OCI-LY7 (cell line): Measurements from ENCODE around the gene CARS1. TPM values are rescaled to one million over a fixed set of nuclear protein-coding genes. Genes with fewer than 3 reads are reported as not detected.

Source experiments
- BruUV-seq: library from RNA; stranded (reverse); fragments of 400-500 nt; replicated peaks from 2 replicates; lab custom pipeline; 2021; lab: Mats Ljungman, UMichigan
- CTCF ChIA-PET: fragments of 300-600 bp; sonication (Branson Sonifier 250); formaldehyde crosslinking; loops from one replicate; lab custom pipeline; 2022; ENCODE audit warnings: antibody characterized with exemption; ENCODE audit not compliant: unreplicated experiment; lab: Charles Lee
- POLR2A ChIA-PET: fragments of 300-600 bp; sonication (Branson Sonifier 250); formaldehyde crosslinking; loops from one replicate; lab custom pipeline; 2022; ENCODE audit warnings: antibody characterized with exemption; lab: Charles Lee
- DNase-seq: peaks from one replicate; pipeline ENCODE4 v3.0.0-alpha.2; 2015; ENCODE audit warnings: low spot score
- H2AFZ ChIP-seq: fragments of 200-600 bp; sonication (generic), shearing (Covaris generic); 2 replicates; pipeline ENCODE4 v1.6.1; 2014; ENCODE audit warnings: mild to moderate bottlenecking, antibody characterized with exemption, low read length, moderate library complexity
- H3K27ac ChIP-seq: fragments of 200-600 bp; sonication (generic); 2 replicates; pipeline ENCODE4 v1.5.1; 2014; ENCODE audit warnings: mixed run types, low read depth, mild to moderate bottlenecking, moderate library complexity, low read length, inconsistent platforms; ENCODE audit not compliant: poor library complexity, severe bottlenecking
- H3K36me3 ChIP-seq: fragments of 200-600 bp; sonication (generic); 2 replicates; pipeline ENCODE4 v1.6.1; 2014; ENCODE audit warnings: mild to moderate bottlenecking, antibody characterized with exemption, low read length, moderate library complexity, mixed read lengths; ENCODE audit not compliant: insufficient read depth
- H3K4me1 ChIP-seq: fragments of 200-600 bp; sonication (generic); 2 replicates; pipeline ENCODE4 v1.5.1; 2014; ENCODE audit warnings: mild to moderate bottlenecking, low read length; ENCODE audit not compliant: insufficient read depth, poor library complexity, severe bottlenecking
- H3K4me2 ChIP-seq: fragments of 200-600 bp; sonication (generic); 2 replicates; pipeline ENCODE4 v1.6.1; 2014; ENCODE audit warnings: mild to moderate bottlenecking, low read length
- H3K4me3 ChIP-seq: fragments of 200-600 bp; sonication (generic); 2 replicates; pipeline ENCODE4 v1.5.1; 2014; ENCODE audit warnings: mild to moderate bottlenecking, low read depth, low read length; ENCODE audit not compliant: poor library complexity, severe bottlenecking
- H3K79me2 ChIP-seq: fragments of 200-600 bp; sonication (generic); 2 replicates; pipeline ENCODE4 v1.6.1; 2016; ENCODE audit warnings: low read depth, mild to moderate bottlenecking, low read length, moderate library complexity, mixed read lengths; ENCODE audit not compliant: insufficient read depth
- H3K9me2 ChIP-seq: fragments of 200-600 bp; sonication (generic); 2 replicates; pipeline ENCODE4 v1.6.1; 2016; ENCODE audit warnings: mild to moderate bottlenecking, low read length, mixed read lengths; ENCODE audit not compliant: insufficient read depth
- H3K9me3 ChIP-seq: fragments of 200-600 bp; sonication (generic); 2 replicates; pipeline ENCODE4 v1.6.1; 2014; ENCODE audit warnings: mild to moderate bottlenecking, mixed run types, low read length, mixed read lengths
- H4K20me1 ChIP-seq: fragments of 200-600 bp; sonication (generic); 2 replicates; pipeline ENCODE4 v1.6.1; 2014; ENCODE audit warnings: mild to moderate bottlenecking, antibody characterized with exemption, low read length, moderate library complexity, mixed read lengths; ENCODE audit not compliant: insufficient read depth
- CTCF ChIP-seq: fragments of 200-600 bp; sonication (generic); conservative IDR thresholded peaks from 2 replicates; pipeline ENCODE4 v1.5.1; 2014; ENCODE audit warnings: mild to moderate bottlenecking, antibody characterized with exemption, low read length, moderate library complexity, mixed read lengths
- EZH2phosphoT487 ChIP-seq: fragments of 200-600 bp; sonication (generic); IDR thresholded peaks from 2 replicates; pipeline ENCODE4 v1.6.1; 2018; ENCODE audit warnings: low read depth, borderline replicate concordance, mild to moderate bottlenecking, mixed run types, antibody characterized with exemption, low read length, moderate library complexity, mixed read lengths
- intact Hi-C: fragments of 100-400 bp; cut with micrococcal nuclease; formaldehyde crosslinking; loops from one replicate; pipeline ENCODE4 v1.10.0; 2022; ENCODE audit not compliant: unreplicated experiment
- total RNA-seq, 2 experiments: library from RNA; depleted of rRNA in 1 of 2; stranded (reverse); fragments of >200 nt in 1 of 2; shearing (Covaris generic) in 1 of 2; gene quantifications; 2 replicates each; pipeline ENCODE4 v1.2.3, GENCODE V29; 2014 to 2022

The CARS1 gene
- total RNA-seq, 2 experiments from 2014 or later = 58.3 to 88.8 TPM

GRCh38 chr11:3093281-3094191, 36.3 kb upstream of the CARS1 start:
- no peak overlapping the region for H2AFZ ChIP-seq
- ChIA-PET CTCF (no interaction called here), POLR2A (no interaction called here)
- no peaks in the 10 kb centered on the region for H3K36me3 ChIP-seq
- no peaks in the 10 kb centered on the region for H3K79me2 ChIP-seq
- no peaks in the 10 kb centered on the region for H3K9me3 ChIP-seq
- no peaks in the 10 kb centered on the region for H3K4me1 ChIP-seq
- no peak for DNase-seq
- H3K9me2 ChIP-seq = no peaks in the 10 kb centered on the region
- H3K27ac ChIP-seq = no peak overlapping the region
- intact Hi-C loops = loop anchor here (5.0 kb wide), 1 partner anchor 561 kb away; no protein-coding TSS in a partner anchor
- TF ChIP-seq CTCF = no peak
- H3K4me2 ChIP-seq = no peak overlapping the region
- no TSS peak for BruUV-seq
- H3K4me3 ChIP-seq = no peak overlapping the region
- no peaks in the 10 kb centered on the region for H4K20me1 ChIP-seq

GRCh38 chr11:3092603-3093141, 35.4 kb upstream of the CARS1 start:
- no peaks in the 10 kb centered on the region for H3K36me3 ChIP-seq
- no peaks in the 10 kb centered on the region for H3K79me2 ChIP-seq
- POLR2A ChIA-PET = no interaction called here
- no peak overlapping the region for H2AFZ ChIP-seq
- BruUV-seq = no TSS peak
- H4K20me1 ChIP-seq = no peaks in the 10 kb centered on the region
- H3K4me1 ChIP-seq = no peaks in the 10 kb centered on the region
- H3K4me3 ChIP-seq = no peak overlapping the region
- no peak for DNase-seq
- no peaks in the 10 kb centered on the region for H3K9me3 ChIP-seq
- no peak overlapping the region for H3K4me2 ChIP-seq
- TF ChIP-seq EZH2phosphoT487 = no peak
- TF ChIP-seq CTCF = no peak
- H3K9me2 ChIP-seq = no peaks in the 10 kb centered on the region
- intact Hi-C loops = loop anchor here (5.0 kb wide), 1 partner anchor 560 kb away; no protein-coding TSS in a partner anchor
- no peak overlapping the region for H3K27ac ChIP-seq
- CTCF ChIA-PET = no interaction called here
